SK-N-SH (cell line): ENCODE results near the gene NEAT1. TPM values are rescaled to one million over a fixed set of nuclear protein-coding genes. Genes with fewer than 3 reads are reported as not detected.
A peak's percentile ranks its signal among the peaks of the same experiment; 100 is the strongest.

ENCODE experiments used
- CTCF ChIA-PET: fragments of 300-600, 350-600 bp; formaldehyde crosslinking; extraction: SDS; loops from one replicate; lab custom pipeline; 2021; lab: Yijun Ruan, JAX
- POLR2A ChIA-PET: fragments of 350-600 bp; sonication (Branson Sonifier 250); formaldehyde crosslinking; extraction: SDS; loops from one replicate; lab custom pipeline; 2020; ENCODE audit warnings: antibody characterized with exemption, inconsistent platforms; lab: Yijun Ruan, JAX
- DNase-seq: peaks from one replicate; pipeline ENCODE4 v3.0.0; 2012
- H2AFZ ChIP-seq: fragments of 200-600 bp; sonication (generic); 2 replicates; pipeline ENCODE4 v1.8.1; 2016; ENCODE audit warnings: antibody characterized with exemption, mild to moderate bottlenecking, low read depth
- H3F3A ChIP-seq: fragments of 200-600 bp; sonication (generic); replicated peaks from 2 replicates; pipeline ENCODE3; 2016; ENCODE audit warnings: antibody characterized with exemption, mild to moderate bottlenecking; ENCODE audit not compliant: insufficient read depth
- H3K27ac ChIP-seq, 2 experiments: fragments of 200-500 bp in 1 of 2; fragments of 200-600 bp in 1 of 2; sonication (Bioruptor generic) in 1 of 2; sonication (generic), shearing (Covaris generic) in 1 of 2; 2 replicates each; pipeline versions ENCODE4 v1.5.1 to v1.6.1; 2014 to 2016; ENCODE audit warnings: low read depth in 2 of 2, inconsistent platforms in 1 of 2, low read length in 1 of 2, mild to moderate bottlenecking in 1 of 2, mixed read lengths in 1 of 2
- H3K27me3 ChIP-seq: fragments of 200-600 bp; sonication (generic), shearing (Covaris generic); 2 replicates; pipeline ENCODE4 v1.6.1; 2016; ENCODE audit warnings: mixed run types; ENCODE audit not compliant: insufficient read depth
- H3K36me3 ChIP-seq, 2 experiments: fragments of 200-500 bp in 1 of 2; fragments of 200-600 bp in 1 of 2; sonication (Bioruptor generic) in 1 of 2; sonication (generic) in 1 of 2; replicated peaks in 1 of 2; 2 replicates each; pipeline versions ENCODE3 to v1.5.1; 2014 to 2016; ENCODE audit warnings: low read length in 1 of 2, mild to moderate bottlenecking in 1 of 2; ENCODE audit not compliant: insufficient read depth in 2 of 2, control insufficient read depth in 1 of 2
- H3K4me1 ChIP-seq, 2 experiments: fragments of 200-500 bp in 1 of 2; fragments of 200-600 bp in 1 of 2; sonication (Bioruptor generic) in 1 of 2; sonication (generic), shearing (Covaris generic) in 1 of 2; 2 replicates each; pipeline versions ENCODE4 v1.5.1 to v1.6.1; 2014 to 2016; ENCODE audit warnings: low read depth in 1 of 2, low read length in 1 of 2, mixed run types in 1 of 2; ENCODE audit not compliant: insufficient read depth in 2 of 2, control insufficient read depth in 1 of 2
- H3K4me2 ChIP-seq: fragments of 200-600 bp; sonication (generic), shearing (Covaris generic); 2 replicates; pipeline ENCODE4 v1.6.1; 2017; ENCODE audit warnings: mixed run types
- H3K4me3 ChIP-seq, 2 experiments: fragments of 200-500 bp in 1 of 2; fragments of 200-600 bp in 1 of 2; sonication (Bioruptor generic) in 1 of 2; sonication (generic), shearing (Covaris generic) in 1 of 2; 2 replicates each; pipeline versions ENCODE4 v1.5.1 to v1.8.1; 2014 to 2016; ENCODE audit warnings: low read depth in 2 of 2, inconsistent platforms in 1 of 2, low read length in 1 of 2, mild to moderate bottlenecking in 1 of 2, mixed read lengths in 1 of 2, moderate library complexity in 1 of 2
- H3K79me2 ChIP-seq: fragments of 200-600 bp; sonication (generic); 2 replicates; pipeline ENCODE4 v1.8.1; 2017; ENCODE audit warnings: mild to moderate bottlenecking; ENCODE audit not compliant: insufficient read depth
- H3K9ac ChIP-seq: fragments of 200-600 bp; sonication (generic); 2 replicates; pipeline ENCODE4 v1.6.1; 2017; ENCODE audit warnings: mixed run types
- H3K9me2 ChIP-seq: fragments of 200-600 bp; sonication (generic); 2 replicates; pipeline ENCODE4 v1.6.1; 2017; ENCODE audit warnings: mixed run types
- H3K9me3 ChIP-seq: fragments of 200-600 bp; sonication (generic); 2 replicates; pipeline ENCODE4 v1.6.1; 2017; ENCODE audit warnings: mixed run types, mild to moderate bottlenecking, moderate library complexity
- H4K20me1 ChIP-seq: fragments of 200-600 bp; sonication (generic); 2 replicates; pipeline ENCODE4 v1.6.1; 2017; ENCODE audit warnings: mild to moderate bottlenecking, mixed run types; ENCODE audit not compliant: insufficient read depth
- GATA2 ChIP-seq: sonication (generic); formaldehyde crosslinking; IDR thresholded peaks from 2 replicates; pipeline ENCODE4 v1.5.0; 2020; ENCODE audit warnings: mild to moderate bottlenecking, missing genetic modification reagents
- JUND ChIP-seq: IDR thresholded peaks from 2 replicates; pipeline ENCODE4 v1.4.0; 2012
- POLR2AphosphoS5 ChIP-seq: IDR thresholded peaks from 2 replicates; pipeline ENCODE4 v1.6.1; 2012; ENCODE audit warnings: low read depth, low read length
- REST ChIP-seq: IDR thresholded peaks from 2 replicates; pipeline ENCODE4 v1.6.1; 2012; ENCODE audit warnings: mild to moderate bottlenecking, low read depth, low read length, moderate library complexity
- TEAD4 ChIP-seq: IDR thresholded peaks from 2 replicates; pipeline ENCODE4 v1.4.0; 2012; ENCODE audit warnings: mild to moderate bottlenecking, borderline replicate concordance; ENCODE audit not compliant: insufficient read depth
- ZBTB33 ChIP-seq: IDR thresholded peaks from 2 replicates; pipeline ENCODE4 v1.4.0; 2012; ENCODE audit warnings: low read depth, borderline replicate concordance
- WGBS: methylation state at CpG from one replicate; pipeline ENCODE4 v1.1.6; 2017; ENCODE audit warnings: low lambda C conversion rate; 5-methylcytosine and 5-hydroxymethylcytosine counted together
- polyA plus RNA-seq, 3 experiments: library from polyadenylated mRNA; depleted of rRNA; stranded (reverse); fragments of >200 nt; gene quantifications; 2 replicates each; pipeline ENCODE4 v1.2.3, GENCODE V29; 2012

The NEAT1 gene
- polyA plus RNA-seq, 1 of the 3 experiments (the other 2 are of a cell fraction) = 435 TPM

- TF ChIP-seq REST = no peak
- TF ChIP-seq POLR2AphosphoS5 = peak; percentile 28; the same call in 1 of the 2 replicates
Measured at GRCh38 chr11:65445604-65446445, 23.2 kb downstream of the NEAT1 start (continued).

GRCh38 chr11:65446446-65447277 is 24.1 kb downstream of the NEAT1 start:
- H3K27ac ChIP-seq = peak overlapping the region in 1 of 2 experiments; percentile 100; a peak in 3 of 4 replicates
- ChIA-PET POLR2A (interaction anchor here (0.6 to 4.5 kb wide), 6 partner anchors 15 to 64 kb away, joined by 3 to 28 read pairs (median 4); partner anchors contain the start of genes MALAT1 and NEAT1), CTCF (interaction anchor here (0.9 to 2.3 kb wide), 4 partner anchors 14 to 30 kb away, joined by 4 to 6 read pairs (median 4); no protein-coding TSS in a partner anchor)
- WGBS = 87% methylated on average over 10 of the region's 11 CpGs
- H3K4me2 ChIP-seq = no peak overlapping the region
- H4K20me1 ChIP-seq = peaks cover 77% of the 10 kb centered on the region
- H3K9me3 ChIP-seq = no peaks in the 10 kb centered on the region
- H3K4me1 ChIP-seq = peaks cover 0 to 18% of the 10 kb centered on the region in 2 experiments; a peak in 1 of 4 replicates
- H3F3A ChIP-seq = peaks cover 78% of the 10 kb centered on the region
- H3K9me2 ChIP-seq = no peaks in the 10 kb centered on the region
- H3K4me3 ChIP-seq = no peak overlapping the region
- H3K79me2 ChIP-seq = peaks cover 30% of the 10 kb centered on the region
- peaks cover 21 to 33% of the 10 kb centered on the region in 2 experiments for H3K36me3 ChIP-seq
- 0 out of 2 replicates have a peak, but pooled peaks have one; percentile 16 for TF ChIP-seq JUND
- peak; percentile 50 for TF ChIP-seq POLR2AphosphoS5
- TF ChIP-seq ZBTB33 = no peak
- no peak for TF ChIP-seq TEAD4
- no peak for TF ChIP-seq GATA2 (CRISPR knock-in tag)
- H3K27me3 ChIP-seq = no peaks in the 10 kb centered on the region
- H2AFZ ChIP-seq = no peak overlapping the region
- no peak for DNase-seq
- H3K9ac ChIP-seq = no peak overlapping the region
